Cardiac septum (tissue), 1 donor: ENCODE measurements around the gene TAS2R14. TPM values are rescaled to one million over a fixed set of nuclear protein-coding genes. Genes with fewer than 3 reads are reported as not detected.

Experiments used
- DNase-seq: peaks from one replicate; pipeline ENCODE4 v3.0.0-alpha.2; 2020; ENCODE audit warnings: low spot score
- intact Hi-C: fragments of 100-400 bp; cut with DNase I; formaldehyde crosslinking; loops from one replicate; pipeline ENCODE4 v1.14.0; 2022
- long read RNA-seq: library from polyadenylated mRNA; unstranded; transcript quantifications from one replicate; pipeline ENCODE4 v2.0.0, GENCODE V29; 2021
- total RNA-seq: library from RNA; stranded (reverse); fragmentation: NEBNext Ultra II Directional; extraction: Animal tissue kit (Norgen Biotek cat#: 25700); gene quantifications from one replicate; pipeline ENCODE4 v1.2.1, GENCODE V29; 2021
- donor health status: DM: no; HTN: no; CAD: no.

Gene TAS2R14, protein sequence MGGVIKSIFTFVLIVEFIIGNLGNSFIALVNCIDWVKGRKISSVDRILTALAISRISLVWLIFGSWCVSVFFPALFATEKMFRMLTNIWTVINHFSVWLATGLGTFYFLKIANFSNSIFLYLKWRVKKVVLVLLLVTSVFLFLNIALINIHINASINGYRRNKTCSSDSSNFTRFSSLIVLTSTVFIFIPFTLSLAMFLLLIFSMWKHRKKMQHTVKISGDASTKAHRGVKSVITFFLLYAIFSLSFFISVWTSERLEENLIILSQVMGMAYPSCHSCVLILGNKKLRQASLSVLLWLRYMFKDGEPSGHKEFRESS
- total RNA-seq = 1.3 TPM
- long read RNA-seq, partial matches to known transcripts = 0 of 7 reads
- long read RNA-seq, other reads (novel, unspliced or antisense) = 7 of 7 reads

DNA sequence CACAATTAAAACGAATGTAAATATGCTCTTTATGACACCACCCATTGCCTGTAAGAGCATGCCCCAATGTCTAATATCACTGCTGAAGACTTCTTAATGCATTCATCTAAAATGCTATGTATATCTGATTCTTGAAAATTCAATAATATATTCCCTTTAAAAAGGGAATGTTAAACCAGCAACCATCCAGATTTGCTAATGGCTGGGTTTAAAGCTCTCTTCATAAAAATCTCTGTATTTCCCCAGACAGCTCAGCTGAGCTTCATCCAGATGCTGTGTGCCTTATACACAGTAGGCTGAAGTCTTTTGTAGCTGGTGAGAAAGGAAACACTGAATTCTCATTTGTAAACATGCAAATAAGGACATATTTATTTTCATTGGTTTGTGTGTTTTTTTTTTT is at the start of gene TAS2R14:
TAS2R14 (minus strand) TSS at position 101 of the 400 bp plus-strand sequence; CDS start at position 45, 56 bp downstream.
- no peak for DNase-seq
- intact Hi-C loops = no loop called here

DNA sequence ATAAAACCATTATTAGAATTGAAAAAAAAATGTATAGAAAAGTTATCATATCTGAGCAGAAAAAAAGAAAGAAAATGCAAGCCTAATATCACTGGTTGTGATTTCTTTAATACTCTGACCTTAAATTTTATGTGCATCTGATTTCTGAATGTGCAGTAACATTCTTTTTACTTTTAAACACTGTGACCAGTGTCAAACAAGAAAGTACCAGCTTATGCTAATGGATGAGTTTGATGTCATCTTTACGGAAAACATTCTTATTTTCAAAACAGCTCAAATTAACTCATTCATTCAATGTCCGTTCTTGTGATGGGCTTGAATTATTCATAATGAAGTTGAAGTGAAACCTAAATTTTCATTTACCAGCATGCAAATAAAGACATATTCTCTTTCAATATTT is 47.7 kb upstream of the TAS2R14 start, which contains the start of gene TAS2R50:
TAS2R50 (minus strand) TSS at position 101 of the 400 bp plus-strand sequence; CDS start at position 49, 52 bp downstream.
- intact Hi-C loops = no loop called here
- DNase-seq = no peak

DNA sequence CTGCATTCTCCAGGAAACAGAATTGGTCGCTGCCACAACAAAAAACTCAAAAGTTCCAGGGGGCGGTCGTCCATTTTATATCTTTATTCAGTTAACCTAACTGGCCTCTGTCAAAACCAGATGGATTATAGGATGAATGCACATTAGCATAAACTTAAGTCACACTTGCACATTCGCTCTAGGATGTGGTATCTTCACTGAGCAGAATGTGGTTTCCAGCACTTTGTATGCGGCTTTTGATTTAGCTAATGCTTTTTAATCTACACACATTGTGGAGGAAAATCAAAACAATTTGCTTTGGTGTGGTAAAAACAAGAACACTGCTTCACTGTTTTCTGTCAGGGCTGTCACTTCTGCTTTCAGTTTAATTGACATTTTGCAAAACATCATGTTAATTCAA is 43.2 kb upstream of the TAS2R14 start:
- DNase-seq = no peak
- intact Hi-C loops = no loop called here

DNA sequence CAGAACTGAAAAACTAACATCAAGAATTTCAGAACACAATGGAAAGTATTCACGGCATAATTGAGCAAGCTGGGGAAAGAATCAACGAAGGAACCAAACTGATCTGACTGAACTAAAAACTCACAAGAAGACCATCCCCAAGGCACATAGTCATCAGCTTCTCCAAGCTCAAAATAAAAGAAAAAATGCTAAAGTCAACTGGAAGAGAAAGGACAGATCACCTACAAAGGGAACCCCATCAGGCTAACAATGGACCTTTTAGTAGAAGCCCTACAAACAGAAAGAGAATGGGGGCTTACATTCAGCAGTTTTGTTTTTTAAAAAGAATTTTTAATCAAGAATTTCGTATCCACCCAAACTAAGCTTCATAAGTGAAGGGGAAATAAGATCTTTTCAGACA is 35.9 kb upstream of the TAS2R14 start:
- no peak for DNase-seq
- intact Hi-C loops = no loop called here

DNA sequence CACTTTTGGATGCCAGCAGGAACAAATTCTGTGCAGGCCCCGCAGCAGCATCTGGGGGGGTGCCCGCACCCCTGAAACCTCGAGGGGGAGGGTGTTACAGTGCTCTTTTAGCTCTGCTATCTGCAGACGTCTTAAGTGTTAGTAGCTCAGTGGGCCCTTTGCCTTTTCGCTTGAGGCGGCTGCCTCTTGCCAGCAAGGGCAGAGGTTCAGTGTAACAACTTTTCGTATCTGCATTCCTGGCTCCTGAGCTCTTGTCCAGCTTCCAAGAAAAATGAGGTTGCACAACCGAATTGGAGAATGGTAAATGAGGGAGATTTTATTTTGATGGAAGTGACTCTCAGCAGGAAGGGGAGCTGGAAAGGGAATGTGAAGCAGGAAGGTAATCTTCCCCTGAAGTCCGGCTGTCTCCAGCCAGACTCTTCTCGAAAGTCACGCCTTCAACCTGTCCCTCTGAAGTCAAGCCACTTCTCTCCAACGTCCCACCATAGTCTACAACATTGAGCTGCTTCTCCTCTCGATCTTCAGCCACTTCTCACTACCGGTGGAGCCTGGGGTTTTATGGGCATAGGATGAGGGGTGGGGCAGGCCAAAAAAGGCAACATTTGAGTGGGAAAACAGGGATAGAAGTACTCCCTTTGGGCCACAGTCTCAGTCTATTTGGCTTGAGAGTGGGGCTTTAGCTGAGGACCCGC is 29.8 kb upstream of the TAS2R14 start:
- intact Hi-C loops = no loop called here
- no peak for DNase-seq

DNA sequence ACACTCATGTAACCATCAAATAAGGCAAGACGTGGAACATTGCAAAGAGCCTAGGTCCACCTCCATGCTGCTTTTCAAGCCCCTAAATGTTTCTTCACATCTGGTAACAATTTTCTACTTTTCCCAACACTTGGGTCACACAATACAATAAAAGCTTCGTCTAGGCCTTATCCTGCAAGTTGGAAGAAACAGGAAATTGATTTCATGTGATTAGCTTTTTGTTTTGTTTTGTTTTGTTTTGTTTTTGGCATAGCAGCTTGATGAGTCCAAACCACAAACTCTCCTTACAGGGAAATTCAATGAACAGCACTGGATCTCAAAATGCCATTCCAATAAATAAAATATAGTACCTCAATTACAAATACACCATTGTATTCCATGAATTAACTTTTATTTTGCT is 28.3 kb upstream of the TAS2R14 start:
- no peak for DNase-seq
- intact Hi-C loops = no loop called here

DNA sequence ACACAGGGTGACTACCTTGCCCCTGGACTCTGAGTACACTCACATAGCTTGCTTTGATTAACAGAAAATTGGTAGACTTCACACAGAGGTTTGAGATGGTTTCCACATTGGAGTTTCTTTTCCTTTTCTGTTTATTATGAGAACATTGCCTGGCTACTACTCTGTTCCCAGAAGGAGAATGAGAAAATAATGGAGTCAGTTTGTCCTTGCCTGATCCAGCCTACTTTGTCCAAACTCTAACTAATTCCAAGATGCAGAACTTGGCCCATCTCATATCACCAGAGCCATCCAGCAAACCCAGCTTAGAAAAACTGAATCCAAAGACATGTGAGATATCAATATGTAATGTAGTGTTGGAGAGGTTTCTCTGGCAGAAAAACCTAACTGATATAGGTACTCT is 27.3 kb upstream of the TAS2R14 start:
- DNase-seq = no peak
- intact Hi-C loops = no loop called here

DNA sequence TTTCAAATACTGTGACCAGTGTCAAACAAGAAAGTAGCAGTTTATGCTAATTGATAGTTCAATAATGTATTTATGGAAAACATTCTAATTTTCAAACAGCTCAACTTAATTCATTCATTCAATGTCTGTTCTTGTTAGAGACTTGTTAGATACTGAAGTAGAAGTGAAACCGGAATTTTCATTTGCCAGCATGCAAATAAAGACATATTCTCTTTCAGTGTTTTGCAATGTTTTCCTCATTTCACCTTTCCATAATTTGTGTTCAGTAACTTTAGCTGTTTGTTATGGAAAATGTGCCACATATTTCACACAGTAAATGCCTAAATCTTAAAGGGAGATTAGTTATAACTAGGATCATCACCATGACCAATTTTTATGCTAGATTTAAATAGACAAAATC is 26.4 kb upstream of the TAS2R14 start:
- no peak for DNase-seq
- intact Hi-C loops = no loop called here

DNA sequence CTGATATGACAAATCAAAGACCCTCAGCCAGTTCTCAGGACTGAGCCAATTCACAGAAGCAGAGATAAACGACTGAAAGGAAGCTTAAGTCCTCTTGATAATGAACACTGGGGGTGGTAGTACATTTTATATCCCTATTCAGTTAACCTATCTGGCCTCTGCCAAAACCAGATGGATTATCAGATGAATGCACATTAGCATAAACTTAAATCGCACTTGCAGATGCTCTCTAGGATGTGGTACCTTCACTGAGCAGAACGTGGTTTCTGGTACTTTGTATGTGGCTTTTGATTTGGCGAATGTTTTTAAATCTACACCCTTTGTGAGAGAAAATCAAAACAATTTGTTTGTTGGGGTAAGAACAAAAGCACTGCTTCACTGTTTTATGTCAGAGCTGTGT is 21.1 kb upstream of the TAS2R14 start:
- no peak for DNase-seq
- intact Hi-C loops = no loop called here

DNA sequence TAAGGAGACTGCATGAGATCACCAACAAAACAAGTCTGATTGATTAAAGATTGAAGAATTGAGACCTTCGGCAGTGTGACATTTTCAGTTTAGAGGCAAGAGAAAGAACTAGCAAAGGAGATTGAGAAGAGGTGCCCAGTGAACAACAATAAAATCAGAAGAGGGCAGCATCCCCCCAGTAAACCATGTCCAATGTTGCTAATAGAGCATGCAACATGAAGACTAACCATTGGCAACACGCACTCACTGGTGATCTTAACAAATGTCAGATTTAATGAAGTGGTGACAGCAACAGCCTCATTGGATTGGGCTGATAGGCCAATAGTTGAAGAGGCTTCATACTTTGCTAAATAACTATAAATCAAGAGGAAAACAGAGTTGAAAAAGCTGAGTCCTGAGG is 20.7 kb upstream of the TAS2R14 start:
- DNase-seq = no peak
- intact Hi-C loops = no loop called here

DNA sequence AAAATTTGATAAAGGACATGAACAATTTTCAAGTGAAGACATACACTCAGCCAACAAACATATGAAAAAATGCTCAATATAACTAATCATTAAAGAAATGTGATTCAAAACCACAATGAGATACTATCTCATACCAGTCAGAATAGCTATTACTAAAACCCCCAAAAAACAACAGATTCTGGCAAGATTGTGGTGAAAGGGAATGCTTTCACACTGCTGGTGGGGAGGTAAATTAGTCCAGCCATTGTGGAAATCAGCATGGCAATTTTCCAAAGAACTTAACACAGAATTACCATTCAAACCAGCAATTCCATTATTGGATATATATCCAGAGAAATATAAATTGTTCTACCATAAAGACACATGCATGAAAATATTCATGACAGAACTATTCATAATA is 18.7 kb upstream of the TAS2R14 start:
- intact Hi-C loops = no loop called here
- DNase-seq = no peak

DNA sequence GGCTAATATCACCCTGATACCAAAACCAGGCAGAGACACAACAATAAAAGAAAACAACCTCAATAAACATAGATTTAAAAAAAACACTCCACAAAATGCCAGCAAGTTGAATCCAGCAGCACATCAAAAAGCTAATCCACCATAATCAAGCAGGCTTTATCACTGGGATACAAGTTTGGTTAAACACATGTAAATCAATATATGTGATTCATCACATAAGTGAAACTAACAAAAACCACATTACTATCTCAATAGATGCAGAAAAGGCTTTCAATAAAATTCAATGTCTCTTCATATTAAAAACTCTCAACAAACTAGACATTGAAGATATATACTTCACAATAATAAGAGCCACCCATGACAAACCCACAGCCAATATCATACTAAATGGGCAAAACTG is 17.0 kb upstream of the TAS2R14 start:
- DNase-seq = no peak
- intact Hi-C loops = no loop called here

DNA sequence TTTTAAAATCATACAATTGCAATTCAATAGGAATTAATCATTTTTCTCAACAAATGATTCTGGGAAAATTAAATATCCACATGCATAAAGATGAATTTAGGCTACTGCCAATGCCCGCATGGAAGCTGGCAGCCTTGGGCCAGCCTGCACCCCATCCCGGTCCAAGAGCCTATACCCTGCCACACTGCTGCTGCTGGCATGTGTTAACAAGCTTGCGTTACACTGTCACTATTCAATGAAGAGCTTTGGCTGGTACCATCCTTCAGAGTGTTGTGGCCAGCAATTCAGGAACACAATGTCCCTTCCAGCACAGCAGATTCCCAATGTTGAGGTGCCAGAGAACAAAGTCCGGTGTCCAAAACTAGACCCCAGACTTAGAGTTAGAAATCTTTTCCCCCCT is 13.6 kb upstream of the TAS2R14 start:
- DNase-seq = no peak
- intact Hi-C loops = no loop called here

DNA sequence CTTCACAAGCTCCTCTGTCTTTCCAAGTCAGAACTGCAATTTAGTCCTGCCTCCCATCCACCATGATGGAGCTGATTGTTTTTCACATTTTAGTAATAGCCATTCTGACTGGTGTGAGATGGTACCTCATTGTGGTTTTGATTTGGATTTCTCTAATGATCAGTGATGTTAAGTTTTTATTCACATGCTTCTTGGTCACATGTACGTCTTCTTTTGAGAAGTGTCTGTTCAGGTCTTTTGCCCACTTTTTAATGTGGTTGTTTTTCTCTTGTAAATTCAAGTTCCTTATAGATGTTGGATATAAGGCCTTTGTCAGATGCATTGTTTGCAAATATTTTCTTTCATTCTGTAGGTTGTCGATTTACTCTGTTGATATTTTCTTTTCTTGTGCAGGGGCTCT is 4.1 kb upstream of the TAS2R14 start:
- no peak for DNase-seq
- intact Hi-C loops = loop anchor here (10.0 kb wide), 1 partner anchor 118 kb away; the partner anchor contains the start of gene TAS2R10

DNA sequence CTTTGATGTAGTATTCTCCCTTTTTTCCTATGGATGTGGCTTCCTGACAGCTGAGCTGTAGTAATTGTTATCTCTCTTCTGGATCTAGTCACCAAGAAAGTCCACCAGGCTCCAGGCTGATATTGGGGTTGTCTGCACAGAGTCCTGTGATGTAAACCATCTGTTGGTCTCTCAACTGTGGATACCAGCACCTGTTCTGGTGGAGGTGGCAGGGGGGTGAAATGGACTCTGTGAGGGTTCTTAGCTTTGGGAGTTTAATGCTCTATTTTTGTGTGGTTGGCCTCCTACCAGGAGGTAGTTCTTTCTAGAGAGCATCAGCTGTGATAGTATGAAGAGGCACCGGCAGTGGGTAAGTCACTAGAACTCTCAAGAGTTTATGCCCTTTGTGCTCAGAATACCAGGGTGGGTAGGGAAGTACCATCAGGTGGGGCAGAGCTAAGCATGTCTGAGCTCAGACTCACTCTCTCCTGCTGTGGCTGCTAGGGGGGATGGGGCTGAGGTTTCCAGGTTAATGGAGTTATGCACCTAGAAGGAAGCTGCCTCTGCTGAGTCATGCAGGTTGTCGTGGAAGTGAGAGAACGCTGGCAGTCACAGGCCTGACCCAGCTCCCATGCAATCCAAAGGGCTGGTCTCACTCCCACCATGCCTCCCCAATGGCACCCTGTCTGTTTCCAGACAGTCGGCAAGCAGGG is 3.0 kb upstream of the TAS2R14 start:
- intact Hi-C loops = loop anchor here (10.0 kb wide), 1 partner anchor 117 kb away; the partner anchor contains the start of gene TAS2R10
- DNase-seq = no peak

DNA sequence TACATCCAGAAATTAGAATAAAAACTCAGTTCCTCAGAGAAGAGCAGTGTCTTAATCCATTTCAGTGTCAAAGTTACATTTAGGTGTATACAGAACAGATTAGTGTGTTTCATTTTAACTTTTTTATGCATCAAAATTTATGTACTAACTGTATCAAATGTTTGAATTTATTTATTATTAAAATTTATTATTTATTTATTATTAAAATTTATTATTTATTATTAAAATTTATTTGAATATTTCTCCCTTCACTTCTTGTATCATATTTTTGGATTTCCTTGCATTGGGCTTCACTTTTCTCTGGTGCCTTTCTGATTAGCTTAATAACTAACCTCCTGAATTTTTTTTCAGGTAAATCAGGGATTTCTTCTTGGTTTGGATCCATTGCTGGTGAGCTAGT is 2.3 kb upstream of the TAS2R14 start:
- intact Hi-C loops = loop anchor here (10.0 kb wide), 1 partner anchor 117 kb away; the partner anchor contains the start of gene TAS2R10
- DNase-seq = no peak

DNA sequence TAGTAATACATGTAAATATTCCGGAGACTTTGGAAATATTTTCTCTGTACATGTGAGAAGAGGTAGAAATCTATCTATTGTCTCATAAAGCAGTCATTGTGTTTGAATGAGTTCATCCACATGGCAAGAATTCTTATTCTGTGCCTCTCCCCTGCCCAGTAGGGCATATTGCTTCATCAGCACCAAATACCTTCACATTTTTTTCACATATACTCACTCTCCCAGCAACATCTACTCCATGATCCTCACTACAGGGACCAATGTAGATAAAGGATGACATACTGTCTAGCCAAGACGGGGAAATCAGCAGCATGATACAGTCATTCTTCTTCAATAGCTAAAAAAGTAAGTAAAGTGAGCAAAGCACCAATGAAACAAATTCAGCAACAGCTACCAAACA is 1.3 kb upstream of the TAS2R14 start:
- intact Hi-C loops = loop anchor here (10.0 kb wide), 1 partner anchor 116 kb away; the partner anchor contains the start of gene TAS2R10
- no peak for DNase-seq

DNA sequence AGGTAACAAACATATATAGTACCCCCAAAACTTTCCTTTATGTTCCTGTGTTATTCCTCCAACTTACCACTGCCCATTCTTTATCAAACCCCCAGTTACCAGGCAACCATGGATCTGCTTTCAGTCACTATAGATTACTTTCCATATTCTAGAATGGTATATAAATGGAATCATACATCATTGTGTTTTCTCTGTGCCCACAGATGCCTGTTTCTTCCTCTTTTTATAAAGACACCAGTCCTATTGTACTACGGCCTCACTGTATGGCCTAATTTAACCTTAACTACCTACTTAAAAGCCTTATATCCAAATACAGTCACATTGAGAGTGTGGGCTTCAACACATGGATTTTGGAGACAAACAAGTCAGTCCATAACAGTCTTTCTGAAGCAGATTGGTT is 2.6 kb downstream of the TAS2R14 start:
- no peak for DNase-seq
- intact Hi-C loops = no loop called here

DNA sequence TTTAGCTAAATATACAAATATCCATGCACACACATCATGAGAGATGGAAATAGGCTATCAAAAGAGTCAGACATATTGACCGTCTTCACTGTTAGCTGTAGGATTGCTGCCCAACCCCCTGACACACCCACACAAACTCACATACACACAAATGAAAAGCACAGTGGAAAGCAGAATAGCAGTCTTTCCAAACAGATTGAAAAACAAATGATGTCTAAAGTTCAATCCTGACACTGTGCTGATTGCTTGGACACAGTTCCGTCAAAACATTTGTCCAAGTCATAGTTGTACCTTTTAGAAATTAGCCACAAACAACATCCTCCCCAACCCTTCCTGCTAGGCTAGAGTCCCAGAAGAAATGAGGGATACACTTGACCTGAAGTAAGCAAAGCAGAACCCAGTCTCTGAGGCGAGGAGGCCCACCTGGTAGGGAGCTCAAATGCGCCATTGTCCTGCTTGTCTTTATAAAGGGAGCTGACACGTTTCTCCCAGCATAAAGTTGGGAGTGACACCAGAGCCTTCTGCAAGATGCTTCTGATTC is 10.2 kb downstream of the TAS2R14 start, which contains the start of gene PRH2:
PRH2 (plus strand) TSS at position 491 of the 541 bp plus-strand sequence; CDS start at position 529, 38 bp downstream.
- intact Hi-C loops = no loop called here
- no peak for DNase-seq

DNA sequence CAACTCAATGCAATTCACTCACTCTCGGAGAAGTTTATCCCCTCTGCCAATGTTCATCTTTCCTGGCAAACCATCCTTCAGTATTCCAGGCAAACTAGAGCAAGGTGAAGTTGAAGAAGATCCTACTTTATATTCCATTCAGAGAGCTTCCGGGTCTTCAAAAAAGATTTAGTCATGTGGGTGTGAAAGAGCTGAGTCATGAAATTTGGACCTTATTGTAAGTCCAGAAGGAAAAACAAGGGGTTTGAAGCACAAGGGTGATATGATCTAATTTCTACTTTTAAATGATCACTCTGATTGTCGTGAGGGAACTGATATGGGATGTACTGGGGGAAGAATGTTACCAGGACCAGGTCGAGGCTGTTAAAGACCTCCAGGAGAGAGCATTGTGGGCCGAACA is 12.8 kb downstream of the TAS2R14 start:
- intact Hi-C loops = no loop called here

More for the DNA sequence above, 12.8 kb downstream of the TAS2R14 start:
- no peak for DNase-seq
